ENCODE measurements around the gene MAML2. TPM values are rescaled to one million over a fixed set of nuclear protein-coding genes. Genes with fewer than 3 reads are reported as not detected.

The MAML2 gene
- total and polyA plus RNA-seq, 2 experiments from 2014 or later: 2.0 to 7.1 TPM

- TF ChIP-seq ETS1 (IDR thresholded peaks at IDR 0.05) (no peak), ZNF462 (CRISPR knock-in tag; IDR thresholded peaks at IDR 0.05) (no peak), ZNF114 (CRISPR knock-in tag; IDR thresholded peaks at IDR 0.05) (no peak), STAT1 (IDR thresholded peaks at IDR 0.05; ENCODE audit: unreplicated experiment) (no peak), EZH2phosphoT487 (IDR thresholded peaks at IDR 0.05; ENCODE audit: unreplicated experiment) (no peak), POLR2AphosphoS5 (IDR thresholded peaks at IDR 0.05; ENCODE audit: low read depth) (no peak)
These were observed 305.5 kb downstream of the MAML2 start (continued) for GRCh38 chr11:96037405-96037949.

GRCh38 chr11:96036863-96037262 lies 306.1 kb downstream of the MAML2 start:
- no peaks in the 10 kb centered on the region for H3K36me3 ChIP-seq (ENCODE audit: insufficient read depth)
- Mint-ChIP-seq H3K4me1 (peaks cover 13% of the 10 kb centered on the region), H3K27ac (no peak overlapping the region), H3K9me3 (no peaks in the 10 kb centered on the region), H3K27me3 (ENCODE audit: insufficient read depth, low read depth, poor library complexity) (no peaks in the 10 kb centered on the region), H3K4me3 (no peak overlapping the region), H3K36me3 (ENCODE audit: low read depth) (no peaks in the 10 kb centered on the region)
- ATAC-seq (no peak), DNase-seq (ENCODE audit: low spot score) (no peak)
- H3K4me2 ChIP-seq: no peak overlapping the region
- H3K4me3 ChIP-seq: no peak overlapping the region
- TF ChIP-seq ZNF331 (CRISPR knock-in tag; IDR thresholded peaks at IDR 0.05; ENCODE audit: low read depth) (no peak), JUNB (IDR thresholded peaks at IDR 0.05; ENCODE audit: unreplicated experiment) (no peak)
- H4K20me1 ChIP-seq (replicated peaks; ENCODE audit: insufficient read depth): no peaks in the 10 kb centered on the region
- no peaks in the 10 kb centered on the region for H3K27me3 ChIP-seq (ENCODE audit: insufficient read depth)
- no peak overlapping the region for H3K27ac ChIP-seq (ENCODE audit: low read depth)
- H2AFZ ChIP-seq: no peak overlapping the region
- no peaks in the 10 kb centered on the region for H3K79me2 ChIP-seq (replicated peaks; ENCODE audit: insufficient read depth)
- H3F3A ChIP-seq (replicated peaks; ENCODE audit: low read depth): no peaks in the 10 kb centered on the region
- no peaks in the 10 kb centered on the region for H3K9me2 ChIP-seq (ENCODE audit: insufficient read depth)
- peaks cover 7% of the 10 kb centered on the region; the same call in 1 of the 2 replicates for H3K4me1 ChIP-seq (ENCODE audit: insufficient read depth)

Data from GM23338 (cell line).